GM12892 (cell line): ENCODE data around the gene GOLGA7B.

ENCODE experiments used
- POLR2AphosphoS5 ChIP-seq: IDR thresholded peaks from 2 replicates; pipeline ENCODE4 v1.6.1; 2011; ENCODE audit warnings: low read depth, low read length, control low read depth
- TAF1 ChIP-seq: IDR thresholded peaks from 2 replicates; pipeline ENCODE4 v1.6.1; 2011; ENCODE audit warnings: low read depth, mild to moderate bottlenecking, control low read depth, low read length, borderline replicate concordance

GRCh38 chr10:97811958-97812357 is 37.7 kb upstream of the GOLGA7B start:
- no peak for TF ChIP-seq POLR2AphosphoS5
- TF ChIP-seq TAF1: no peak
